Left renal pelvis (tissue), 4 donors: ENCODE results near the gene IQCE. TPM values are rescaled to one million over a fixed set of nuclear protein-coding genes. Genes with fewer than 3 reads are reported as not detected.
"Not testable (repeated sequence)": the region's sequence is repeated elsewhere in the genome, so short reads cannot be mapped to it uniquely, and the experiment has no call there.

Source experiments
- DNase-seq, 4 donors: peaks; one replicate each; pipeline ENCODE4 v3.0.0-alpha.2; 2013; ENCODE audit warnings: low read depth in 4 of 4, low spot score in 3 of 4
- polyA plus RNA-seq, 4 donors: library from polyadenylated mRNA; unstranded; fragments of 120-200 nt; gene quantifications; one replicate each; pipeline ENCODE4 v1.2.1, GENCODE V29; 2013; ENCODE audit not compliant: insufficient read length in 4 of 4

The IQCE gene
- polyA plus RNA-seq, 4 donors, result 16.5 to 24.7 (median 19.4) TPM

- DNase-seq, result no peak
These were observed 5.7 kb upstream of the IQCE start for GRCh38 chr7:2553108-2553507.

GRCh38 chr7:2553831-2554581 lies 4.8 kb upstream of the IQCE start:
- DNase-seq, result no peak

- no peak for DNase-seq
These were observed 4.1 kb upstream of the IQCE start for GRCh38 chr7:2554661-2555111.

GRCh38 chr7:2555121-2556052 lies 3.4 kb upstream of the IQCE start, which contains the start of gene BRAT1:
BRAT1 (minus strand) TSS chr7:2555524; CDS start chr7:2554431, 1,093 bp downstream.
- DNase-seq, result peak; percentile 79 to 85 (median 84)

- no peak for DNase-seq
These were observed 638 bp downstream of the IQCE start for GRCh38 chr7:2559283-2559950.

- not testable (repeated sequence) for DNase-seq
These were observed 5.2 kb downstream of the IQCE start for GRCh38 chr7:2563955-2564354.

- DNase-seq, result no peak
These were observed 6.3 kb downstream of the IQCE start for GRCh38 chr7:2564970-2565540.

- no peak for DNase-seq
These were observed 7.6 kb downstream of the IQCE start for GRCh38 chr7:2566348-2566889.

GRCh38 chr7:2566890-2567678 lies 8.3 kb downstream of the IQCE start:
- DNase-seq, result no peak

- no peak for DNase-seq
These were observed 9.0 kb downstream of the IQCE start for GRCh38 chr7:2567679-2568278.

- DNase-seq, result no peak
These were observed 9.9 kb downstream of the IQCE start for GRCh38 chr7:2568521-2569223.

- DNase-seq, result no peak
These were observed 10.6 kb downstream of the IQCE start for GRCh38 chr7:2569421-2569820.

GRCh38 chr7:2570021-2570420 lies 11.2 kb downstream of the IQCE start:
- DNase-seq, result no peak

- DNase-seq, result no peak
These were observed 12.6 kb downstream of the IQCE start for GRCh38 chr7:2571409-2571808.

- no peak for DNase-seq
These were observed 13.5 kb downstream of the IQCE start for GRCh38 chr7:2572101-2572842.

- DNase-seq, result no peak
These were observed 15.0 kb downstream of the IQCE start for GRCh38 chr7:2573761-2574160.

GRCh38 chr7:2575046-2575732 lies 16.4 kb downstream of the IQCE start:
- no peak for DNase-seq
